HFFc6 (cell line): ENCODE data around the gene TMEM132D. TPM values are rescaled to one million over a fixed set of nuclear protein-coding genes. Genes with fewer than 3 reads are reported as not detected.

Experiments
- DNase-seq: peaks from one replicate; pipeline ENCODE4 v3.0.0-alpha.2; 2018
- H3K27ac Mint-ChIP-seq: 2 replicates; pipeline ENCODE4 v1.8.0; 2020; ENCODE audit warnings: mild to moderate bottlenecking, mixed read lengths
- H3K27me3 Mint-ChIP-seq: 2 replicates; pipeline ENCODE4 v1.8.0; 2021; ENCODE audit warnings: mild to moderate bottlenecking, moderate library complexity, mixed read lengths; ENCODE audit not compliant: insufficient read depth
- H3K36me3 Mint-ChIP-seq: 2 replicates; pipeline ENCODE4 v1.8.0; 2021; ENCODE audit warnings: low read depth, mixed read lengths
- H3K4me1 Mint-ChIP-seq: 2 replicates; pipeline ENCODE4 v1.8.0; 2020; ENCODE audit warnings: low read depth, mixed read lengths
- H3K4me3 Mint-ChIP-seq: 2 replicates; pipeline ENCODE4 v1.8.0; 2020; ENCODE audit warnings: mild to moderate bottlenecking, moderate library complexity, mixed read lengths
- H3K9me3 Mint-ChIP-seq: 2 replicates; pipeline ENCODE4 v1.8.0; 2020; ENCODE audit warnings: mild to moderate bottlenecking, mixed read lengths
- CTCF ChIP-seq: fragments of 200-600 bp; sonication (generic); IDR thresholded peaks from 2 replicates; pipeline ENCODE4 v1.5.0; 2021; ENCODE audit warnings: antibody characterized with exemption, mild to moderate bottlenecking
- total RNA-seq, 6 experiments: library from RNA; stranded (reverse); fragmentation: NEBNext Ultra II Directional; extraction: Animal tissue kit (Norgen Biotek cat#: 25700); gene quantifications; 2 replicates in 1 of 6; 3 replicates in 5 of 6; pipeline ENCODE4 v1.2.3, GENCODE V29; 2021

Gene TMEM132D
- total RNA-seq, 6 experiments from 2014 or later, result not detected

- Mint-ChIP-seq H3K9me3 (peaks cover 78% of the 10 kb centered on the region), H3K36me3 (0 out of 2 replicates have a peak, but pooled peaks cover 4% of the 10 kb centered on the region), H3K4me3 (no peak overlapping the region), H3K4me1 (no peaks in the 10 kb centered on the region), H3K27me3 (no peaks in the 10 kb centered on the region), H3K27ac (no peak overlapping the region)
- no peak for TF ChIP-seq CTCF
- DNase-seq, result no peak
Measured at GRCh38 chr12:129211862-129212630, 691.8 kb downstream of the TMEM132D start.

GRCh38 chr12:129208566-129208965, 695.3 kb downstream of the TMEM132D start:
- Mint-ChIP-seq H3K27ac (no peak overlapping the region), H3K27me3 (peaks cover 1% of the 10 kb centered on the region; the same call in 1 of the 2 replicates), H3K4me3 (no peak overlapping the region), H3K36me3 (0 out of 2 replicates have a peak, but pooled peaks cover 4% of the 10 kb centered on the region), H3K4me1 (no peaks in the 10 kb centered on the region), H3K9me3 (peaks cover 82% of the 10 kb centered on the region)
- DNase-seq, result no peak
- TF ChIP-seq CTCF, result no peak

GRCh38 chr12:129207084-129207483, 696.7 kb downstream of the TMEM132D start:
- Mint-ChIP-seq H3K4me1 (no peaks in the 10 kb centered on the region), H3K27me3 (peaks cover 1% of the 10 kb centered on the region; the same call in 1 of the 2 replicates), H3K36me3 (0 out of 2 replicates have a peak, but pooled peaks cover 4% of the 10 kb centered on the region), H3K4me3 (no peak overlapping the region), H3K27ac (no peak overlapping the region), H3K9me3 (peaks cover 84% of the 10 kb centered on the region)
- TF ChIP-seq CTCF, result no peak
- no peak for DNase-seq

- TF ChIP-seq CTCF, result no peak
- H3K4me3 Mint-ChIP-seq, result no peak overlapping the region
- peaks cover 1% of the 10 kb centered on the region; the same call in 1 of the 2 replicates for H3K27me3 Mint-ChIP-seq
- no peaks in the 10 kb centered on the region for H3K4me1 Mint-ChIP-seq
- no peak for DNase-seq
- no peaks in the 10 kb centered on the region for H3K36me3 Mint-ChIP-seq
- H3K9me3 Mint-ChIP-seq, result peaks cover 85% of the 10 kb centered on the region
- H3K27ac Mint-ChIP-seq, result no peak overlapping the region
Measured at GRCh38 chr12:129203456-129203855, 700.4 kb downstream of the TMEM132D start.

GRCh38 chr12:129202109-129202814, 701.6 kb downstream of the TMEM132D start:
- no peak for TF ChIP-seq CTCF
- no peaks in the 10 kb centered on the region for H3K36me3 Mint-ChIP-seq
- no peak for DNase-seq
- no peak overlapping the region for H3K27ac Mint-ChIP-seq
- peaks cover 1% of the 10 kb centered on the region; the same call in 1 of the 2 replicates for H3K27me3 Mint-ChIP-seq
- H3K9me3 Mint-ChIP-seq, result peaks cover 83% of the 10 kb centered on the region
- no peaks in the 10 kb centered on the region for H3K4me1 Mint-ChIP-seq
- H3K4me3 Mint-ChIP-seq, result no peak overlapping the region
